AG20443 (cell line): ENCODE results near the gene GPR137C.

Experiments
- DNase-seq: peaks from one replicate; pipeline ENCODE4 v3.0.0; 2012; ENCODE audit warnings: low spot score, mixed read lengths

Gene GPR137C

GRCh38 chr14:52552063-52552988, at the start of gene GPR137C, which contains the start of gene TXNDC16:
GPR137C (plus strand) TSS chr14:52552836; CDS start chr14:52553148, 312 bp downstream.
TXNDC16 (minus strand) TSS chr14:52552505; CDS start chr14:52543557, 8,948 bp downstream.
- DNase-seq, result peak; percentile 99

GRCh38 chr14:52513249-52513648, 39.4 kb upstream of the GPR137C start:
- DNase-seq, result no peak

GRCh38 chr14:52514046-52514811, 38.4 kb upstream of the GPR137C start:
- no peak for DNase-seq

GRCh38 chr14:52522033-52522432, 30.6 kb upstream of the GPR137C start:
- no peak for DNase-seq

GRCh38 chr14:52522581-52523345, 29.9 kb upstream of the GPR137C start:
- no peak for DNase-seq

GRCh38 chr14:52527052-52527451, 25.6 kb upstream of the GPR137C start:
- DNase-seq, result no peak

GRCh38 chr14:52531481-52531880, 21.2 kb upstream of the GPR137C start:
- no peak for DNase-seq

GRCh38 chr14:52536269-52536668, 16.4 kb upstream of the GPR137C start:
- no peak for DNase-seq

GRCh38 chr14:52538623-52539022, 14.0 kb upstream of the GPR137C start:
- DNase-seq, result no peak

GRCh38 chr14:52545584-52546317, 6.9 kb upstream of the GPR137C start:
- DNase-seq, result no peak

GRCh38 chr14:52546318-52546670, 6.3 kb upstream of the GPR137C start:
- no peak for DNase-seq

GRCh38 chr14:52547027-52547426, 5.6 kb upstream of the GPR137C start:
- DNase-seq, result no peak

- DNase-seq, result no peak
Measured at GRCh38 chr14:52547526-52547925, 5.1 kb upstream of the GPR137C start.

GRCh38 chr14:52550661-52551060, 2.0 kb upstream of the GPR137C start:
- no peak for DNase-seq

GRCh38 chr14:52551205-52551604, 1.4 kb upstream of the GPR137C start:
- DNase-seq, result no peak

GRCh38 chr14:52551696-52552062, 957 bp upstream of the GPR137C start:
- DNase-seq, result peak; percentile 35

GRCh38 chr14:52553002-52553670, 500 bp downstream of the GPR137C start:
- DNase-seq, result peak; percentile 44

- peak; percentile 78 for DNase-seq
Measured at GRCh38 chr14:52553671-52554575, 1.3 kb downstream of the GPR137C start.

GRCh38 chr14:52558688-52559087, 6.1 kb downstream of the GPR137C start:
- DNase-seq, result no peak

- DNase-seq, result peak; percentile 56
Measured at GRCh38 chr14:52563120-52563519, 10.5 kb downstream of the GPR137C start.
